IPS DF 4.7 (cell line): ENCODE results near the gene SRPX.

Source experiments
- DNase-seq: peaks from one replicate; pipeline ENCODE4 v3.0.0-alpha.2; 2013; ENCODE audit warnings: low spot score; ENCODE audit errors: extremely low read depth

SRPX gene

GRCh38 chrX:38138900-38139299, 81.8 kb downstream of the SRPX start:
- DNase-seq = no peak

- no peak for DNase-seq
Measured at GRCh38 chrX:38138157-38138891, 82.3 kb downstream of the SRPX start.

- DNase-seq = no peak
Measured at GRCh38 chrX:38129366-38129765, 91.3 kb downstream of the SRPX start.

GRCh38 chrX:38127961-38128360, 92.7 kb downstream of the SRPX start:
- no peak for DNase-seq

GRCh38 chrX:38126179-38126578, 94.5 kb downstream of the SRPX start:
- DNase-seq = no peak

- DNase-seq = no peak
Measured at GRCh38 chrX:38124000-38124399, 96.7 kb downstream of the SRPX start.

- DNase-seq = no peak
Measured at GRCh38 chrX:38117485-38117884, 103.2 kb downstream of the SRPX start.

- no peak for DNase-seq
Measured at GRCh38 chrX:38116706-38117105, 104.0 kb downstream of the SRPX start.

GRCh38 chrX:38112566-38112965, 108.1 kb downstream of the SRPX start:
- DNase-seq = no peak

GRCh38 chrX:38111196-38111595, 109.5 kb downstream of the SRPX start:
- DNase-seq = no peak

- no peak for DNase-seq
Measured at GRCh38 chrX:38110231-38110630, 110.4 kb downstream of the SRPX start.

- DNase-seq = no peak
Measured at GRCh38 chrX:38109042-38109898, 111.4 kb downstream of the SRPX start.

- DNase-seq = no peak
Measured at GRCh38 chrX:38108364-38108763, 112.3 kb downstream of the SRPX start.

GRCh38 chrX:38106991-38107655, 113.5 kb downstream of the SRPX start:
- DNase-seq = no peak

GRCh38 chrX:38105216-38105725, 115.4 kb downstream of the SRPX start:
- no peak for DNase-seq

- no peak for DNase-seq
Measured at GRCh38 chrX:38103857-38104812, 116.5 kb downstream of the SRPX start.

- no peak for DNase-seq
Measured at GRCh38 chrX:38102875-38103274, 117.8 kb downstream of the SRPX start.

GRCh38 chrX:38102240-38102639, 118.4 kb downstream of the SRPX start:
- DNase-seq = no peak

GRCh38 chrX:38099688-38100087, 121.0 kb downstream of the SRPX start:
- no peak for DNase-seq
